H9 (cell line): Measurements from ENCODE around the gene ZNF3. TPM values are rescaled to one million over a fixed set of nuclear protein-coding genes. Genes with fewer than 3 reads are reported as not detected.

Source experiments
- DNase-seq: peaks from one replicate; pipeline ENCODE4 v3.0.0-alpha.2; 2017
- H2AFZ ChIP-seq: one replicate; pipeline ENCODE4 v1.6.1; 2013; ENCODE audit warnings: mild to moderate bottlenecking, low read length, control low read depth, moderate library complexity
- H2AK5ac ChIP-seq: 2 replicates; pipeline ENCODE4 v1.6.1; 2013; ENCODE audit warnings: low read length, control low read depth, mixed read lengths; ENCODE audit not compliant: insufficient read length
- H2BK120ac ChIP-seq: one replicate; pipeline ENCODE4 v1.6.1; 2013; ENCODE audit warnings: low read depth, mild to moderate bottlenecking, low read length, control low read depth, inconsistent platforms; ENCODE audit not compliant: poor library complexity, severe bottlenecking
- H2BK12ac ChIP-seq: 2 replicates; pipeline ENCODE4 v1.6.1; 2013; ENCODE audit warnings: low read length, control low read depth, mixed read lengths, low read depth; ENCODE audit not compliant: insufficient read length
- H2BK15ac ChIP-seq: 2 replicates; pipeline ENCODE4 v1.6.1; 2013; ENCODE audit warnings: low read depth, low read length, control low read depth
- H2BK20ac ChIP-seq: one replicate; pipeline ENCODE4 v1.6.1; 2013; ENCODE audit warnings: low read depth, mild to moderate bottlenecking, low read length, control low read depth, inconsistent platforms; ENCODE audit not compliant: poor library complexity, severe bottlenecking
- H2BK5ac ChIP-seq: 2 replicates; pipeline ENCODE4 v1.6.1; 2013; ENCODE audit warnings: low read length, control low read depth, mixed read lengths; ENCODE audit not compliant: insufficient read length
- H3K14ac ChIP-seq: 2 replicates; pipeline ENCODE4 v1.6.1; 2013; ENCODE audit warnings: low read length, control low read depth; ENCODE audit not compliant: insufficient read depth
- H3K18ac ChIP-seq: 2 replicates; pipeline ENCODE4 v1.6.1; 2013; ENCODE audit warnings: low read depth, mild to moderate bottlenecking, mixed read lengths, low read length, control low read depth; ENCODE audit not compliant: insufficient read length
- H3K23ac ChIP-seq: 2 replicates; pipeline ENCODE4 v1.6.1; 2013; ENCODE audit warnings: low read length, control low read depth, mixed read lengths, low read depth; ENCODE audit not compliant: insufficient read length
- H3K23me2 ChIP-seq: 2 replicates; pipeline ENCODE4 v1.6.1; 2013; ENCODE audit warnings: low read depth, mild to moderate bottlenecking, mixed read lengths, low read length, control low read depth; ENCODE audit not compliant: insufficient read length, poor library complexity, severe bottlenecking
- H3K27ac ChIP-seq: 2 replicates; pipeline ENCODE4 v1.5.1; 2013; ENCODE audit warnings: low read length, control low read depth, mixed read lengths, low read depth; ENCODE audit not compliant: insufficient read length
- H3K27me3 ChIP-seq: 2 replicates; pipeline ENCODE4 v1.6.1; 2013; ENCODE audit warnings: low read length, control low read depth, inconsistent platforms; ENCODE audit not compliant: insufficient read depth
- H3K4ac ChIP-seq: 2 replicates; pipeline ENCODE4 v1.6.1; 2013; ENCODE audit warnings: low read depth, mild to moderate bottlenecking, control low read depth, inconsistent platforms, low read length, moderate library complexity
- H3K4me1 ChIP-seq: 2 replicates; pipeline ENCODE4 v1.6.1; 2013; ENCODE audit warnings: low read length, control low read depth, inconsistent platforms; ENCODE audit not compliant: insufficient read depth
- H3K4me2 ChIP-seq: 2 replicates; pipeline ENCODE4 v1.6.1; 2013; ENCODE audit warnings: low read length, control low read depth, mixed read lengths; ENCODE audit not compliant: insufficient read length, insufficient read depth
- H3K56ac ChIP-seq: 2 replicates; pipeline ENCODE4 v1.6.1; 2013; ENCODE audit warnings: low read depth, mild to moderate bottlenecking, mixed read lengths, low read length, control low read depth; ENCODE audit not compliant: insufficient read length
- H3K79me1 ChIP-seq: 2 replicates; pipeline ENCODE4 v1.6.1; 2013; ENCODE audit warnings: low read depth, mild to moderate bottlenecking, moderate library complexity, low read length, control low read depth, inconsistent platforms; ENCODE audit not compliant: insufficient read depth, poor library complexity, severe bottlenecking
- H3K79me2 ChIP-seq: 2 replicates; pipeline ENCODE4 v1.6.1; 2013; ENCODE audit warnings: low read length, control low read depth, inconsistent platforms; ENCODE audit not compliant: insufficient read depth
- H3K9ac ChIP-seq: 2 replicates; pipeline ENCODE4 v1.6.1; 2013; ENCODE audit warnings: low read length, control low read depth, mixed read lengths; ENCODE audit not compliant: insufficient read length; ENCODE audit errors: extremely low read depth
- H3K9me3 ChIP-seq: one replicate; pipeline ENCODE4 v1.6.1; 2013; ENCODE audit warnings: low read depth, low read length, inconsistent platforms; ENCODE audit not compliant: control insufficient read depth
- H3T11ph ChIP-seq: one replicate; pipeline ENCODE4 v1.6.1; 2013; ENCODE audit warnings: mild to moderate bottlenecking, low read length, control low read depth, inconsistent platforms
- H4K20me1 ChIP-seq: one replicate; pipeline ENCODE4 v1.6.1; 2013; ENCODE audit not compliant: control insufficient read depth, insufficient read length, insufficient read depth
- H4K5ac ChIP-seq: 2 replicates; pipeline ENCODE4 v1.6.1; 2013; ENCODE audit warnings: low read depth, mild to moderate bottlenecking, mixed read lengths, low read length, control low read depth; ENCODE audit not compliant: insufficient read length
- H4K8ac ChIP-seq: replicated peaks from 2 replicates; pipeline ENCODE4 v1.6.1; 2013; ENCODE audit warnings: low read length, control low read depth, mixed read lengths, low read depth; ENCODE audit not compliant: insufficient read length
- H4K91ac ChIP-seq: 2 replicates; pipeline ENCODE4 v1.6.1; 2013; ENCODE audit warnings: low read depth, mild to moderate bottlenecking, moderate library complexity, mixed read lengths, low read length, control low read depth; ENCODE audit not compliant: insufficient read length
- H3K27ac Mint-ChIP-seq, 3 experiments: 2 replicates in 2 of 3; 3 replicates in 1 of 3; pipeline ENCODE4 v1.8.0; 2020 to 2021; ENCODE audit warnings: mixed read lengths in 3 of 3, mild to moderate bottlenecking in 1 of 3, moderate library complexity in 1 of 3
- H3K27me3 Mint-ChIP-seq: 2 replicates; pipeline ENCODE4 v1.8.0; 2021; ENCODE audit warnings: low read depth, mild to moderate bottlenecking, moderate library complexity, mixed read lengths
- H3K36me3 Mint-ChIP-seq, 3 experiments: 2 replicates in 2 of 3; 3 replicates in 1 of 3; pipeline ENCODE4 v1.8.0; 2020 to 2021; ENCODE audit warnings: low read depth in 3 of 3, mixed read lengths in 3 of 3; ENCODE audit not compliant: insufficient read depth in 1 of 3
- H3K4me1 Mint-ChIP-seq, 2 experiments: 2 replicates each; pipeline ENCODE4 v1.8.0; 2020; ENCODE audit warnings: mixed read lengths in 2 of 2
- H3K4me3 Mint-ChIP-seq, 2 experiments: 2 replicates in 1 of 2; 3 replicates in 1 of 2; pipeline ENCODE4 v1.8.0; 2020 to 2021; ENCODE audit warnings: mild to moderate bottlenecking in 2 of 2, mixed read lengths in 2 of 2, moderate library complexity in 1 of 2
- H3K9me3 Mint-ChIP-seq, 2 experiments: 2 replicates in 1 of 2; 3 replicates in 1 of 2; pipeline ENCODE4 v1.8.0; 2020; ENCODE audit warnings: mild to moderate bottlenecking in 2 of 2, mixed read lengths in 2 of 2, moderate library complexity in 1 of 2
- WGBS: extraction: QIAGEN DNeasy Blood & Tissue Kit; methylation state at CpG from one replicate; pipeline ENCODE4 v1.1.7; 2013; ENCODE audit warnings: missing lambda C conversion rate, low lambda C conversion rate, mixed read lengths; ENCODE audit not compliant: insufficient read length; ENCODE audit errors: extremely low coverage; 5-methylcytosine and 5-hydroxymethylcytosine counted together
- total RNA-seq: library from RNA; stranded (reverse); gene quantifications from 2 replicates; pipeline ENCODE4 v1.2.1, GENCODE V29; 2021
- TF ChIP-seq, protein P1 (sequence below): fragments of 200-600 bp; sonication (generic); conservative IDR thresholded peaks from 3 replicates; pipeline ENCODE4 v1.8.0; 2021; ENCODE audit warnings: antibody characterized with exemption, mild to moderate bottlenecking

Gene ZNF3
- total RNA-seq, 1 experiment from 2014 or later = 60.4 TPM

DNA sequence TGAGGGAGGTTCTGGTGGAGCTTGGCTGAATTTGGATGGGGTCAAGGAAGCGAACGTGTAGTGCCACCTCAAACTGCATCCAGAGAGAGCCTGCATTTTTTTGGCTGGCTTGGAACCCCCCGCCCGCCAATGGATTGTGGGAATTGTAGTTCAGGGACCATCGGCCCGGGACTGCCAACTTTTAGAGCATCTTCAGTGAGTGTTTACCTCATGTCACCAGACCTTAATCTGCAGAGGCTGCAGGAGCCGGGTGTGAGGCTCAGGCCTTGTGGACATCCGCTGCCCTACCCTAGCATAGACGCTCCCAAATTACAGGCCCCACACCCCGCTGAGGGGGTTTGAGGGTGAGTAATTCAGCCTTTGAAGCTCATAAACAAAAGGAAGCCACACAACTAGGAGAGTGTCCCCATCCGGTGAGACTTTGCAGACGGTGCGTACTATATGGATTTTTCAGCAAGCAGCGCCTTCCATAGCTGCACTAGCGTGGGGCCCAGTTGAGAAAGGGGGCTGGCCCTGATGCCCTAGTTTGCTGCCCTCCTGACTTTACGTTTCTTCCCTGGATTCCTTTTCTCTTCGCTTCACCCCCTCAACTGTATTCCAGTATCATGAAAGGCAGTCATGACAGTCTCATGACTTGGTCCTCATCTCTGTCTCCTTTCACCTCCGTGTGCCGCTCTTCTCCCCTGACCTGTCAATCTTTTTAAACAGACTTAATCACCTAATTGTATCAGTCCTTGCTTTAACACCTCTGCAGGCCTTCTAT lies 38.6 kb upstream of the ZNF3 start:
- TF ChIP-seq, protein P1, sequence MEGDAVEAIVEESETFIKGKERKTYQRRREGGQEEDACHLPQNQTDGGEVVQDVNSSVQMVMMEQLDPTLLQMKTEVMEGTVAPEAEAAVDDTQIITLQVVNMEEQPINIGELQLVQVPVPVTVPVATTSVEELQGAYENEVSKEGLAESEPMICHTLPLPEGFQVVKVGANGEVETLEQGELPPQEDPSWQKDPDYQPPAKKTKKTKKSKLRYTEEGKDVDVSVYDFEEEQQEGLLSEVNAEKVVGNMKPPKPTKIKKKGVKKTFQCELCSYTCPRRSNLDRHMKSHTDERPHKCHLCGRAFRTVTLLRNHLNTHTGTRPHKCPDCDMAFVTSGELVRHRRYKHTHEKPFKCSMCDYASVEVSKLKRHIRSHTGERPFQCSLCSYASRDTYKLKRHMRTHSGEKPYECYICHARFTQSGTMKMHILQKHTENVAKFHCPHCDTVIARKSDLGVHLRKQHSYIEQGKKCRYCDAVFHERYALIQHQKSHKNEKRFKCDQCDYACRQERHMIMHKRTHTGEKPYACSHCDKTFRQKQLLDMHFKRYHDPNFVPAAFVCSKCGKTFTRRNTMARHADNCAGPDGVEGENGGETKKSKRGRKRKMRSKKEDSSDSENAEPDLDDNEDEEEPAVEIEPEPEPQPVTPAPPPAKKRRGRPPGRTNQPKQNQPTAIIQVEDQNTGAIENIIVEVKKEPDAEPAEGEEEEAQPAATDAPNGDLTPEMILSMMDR = no peak
- H2BK120ac ChIP-seq = no peak overlapping the region
- no peak overlapping the region for H3K27ac ChIP-seq

More for the DNA sequence above, 38.6 kb upstream of the ZNF3 start:
- no peak overlapping the region for H3K18ac ChIP-seq
- H3K79me2 ChIP-seq = no peaks in the 10 kb centered on the region
- Mint-ChIP-seq H3K27me3 (no peaks in the 10 kb centered on the region), H3K9me3 (no peaks in the 10 kb centered on the region), H3K36me3 (peaks cover 6 to 23% (median 17%) of the 10 kb centered on the region in 3 experiments; a peak in 5 of 7 replicates), H3K4me3 (peak overlapping the region; percentile 96 to 98), H3K27ac (peak overlapping the region; percentile 99; a peak in 6 of 7 replicates), H3K4me1 (peaks cover 12 to 13% of the 10 kb centered on the region in 2 experiments)
- H2BK12ac ChIP-seq = no peak overlapping the region
- peak overlapping the region; percentile 65 for H3K4me2 ChIP-seq
- no peak overlapping the region for H2AK5ac ChIP-seq
- H4K20me1 ChIP-seq = no peaks in the 10 kb centered on the region
- no peak overlapping the region for H3K14ac ChIP-seq
- no peak overlapping the region for H2AFZ ChIP-seq
- DNase-seq = peak; percentile 76
- no peak overlapping the region for H3K23ac ChIP-seq
- no peak overlapping the region for H3K4ac ChIP-seq
- no peaks in the 10 kb centered on the region for H3K9me3 ChIP-seq
- H3T11ph ChIP-seq = no peak overlapping the region
- H2BK15ac ChIP-seq = no peak overlapping the region
- no peak overlapping the region for H2BK20ac ChIP-seq
- H3K4me1 ChIP-seq = no peaks in the 10 kb centered on the region
- WGBS = no CpG with 5 or more reads among the region's 19 CpGs
- no peak overlapping the region for H3K56ac ChIP-seq
- no peak overlapping the region for H4K8ac ChIP-seq
- no peak overlapping the region for H4K5ac ChIP-seq
- no peaks in the 10 kb centered on the region for H3K79me1 ChIP-seq
- peaks cover 5% of the 10 kb centered on the region for H3K23me2 ChIP-seq
- no peak overlapping the region for H4K91ac ChIP-seq
- no peak overlapping the region for H2BK5ac ChIP-seq
- no peaks in the 10 kb centered on the region for H3K27me3 ChIP-seq
- H3K9ac ChIP-seq = no peak overlapping the region
